ENCODE results near the gene LAMB4.

- no peak for TF ChIP-seq POLR2A (IDR thresholded peaks at IDR 0.05; ENCODE audit: low read depth)
- no peak for TF ChIP-seq CTCF (IDR thresholded peaks at IDR 0.05)
- no peak for TF ChIP-seq POLR2AphosphoS5 (IDR thresholded peaks at IDR 0.05)
- no peak for TF ChIP-seq EP300 (IDR thresholded peaks at IDR 0.05)
Measured at GRCh38 chr7:108158776-108159175, 28.6 kb upstream of the LAMB4 start.

Measured in esophagus muscularis mucosa (tissue), 4 donors.